ENCODE results near the gene RAMACL. TPM values are rescaled to one million over a fixed set of nuclear protein-coding genes. Genes with fewer than 3 reads are reported as not detected.
"Not testable (repeated sequence)": the region's sequence is repeated elsewhere in the genome, so short reads cannot be mapped to it uniquely, and the experiment has no call there.

RAMACL gene
- total RNA-seq (ENCODE audit: low replicate concordance): 2.4 and 2.5 TPM in 2 replicates

- no peak for TF ChIP-seq CTCF (IDR thresholded peaks at IDR 0.05; ENCODE audit: insufficient read depth, low read length)
- no peak for DNase-seq (ENCODE audit: low read depth)
- peak within 1 kb of the TSS; percentile 44 for H3K4me3 ChIP-seq (ENCODE audit: low read depth, low read length)
Observed at GRCh38 chr6:166586424-166587156, at the start of gene RAMACL. RAMACL (minus strand) TSS chr6:166586678; CDS start chr6:166586477, 201 bp downstream.

- TF ChIP-seq CTCF (IDR thresholded peaks at IDR 0.05; ENCODE audit: insufficient read depth, low read length): no peak
- no peak for DNase-seq (ENCODE audit: low read depth)
- H3K4me3 ChIP-seq (ENCODE audit: low read depth, low read length): no peak overlapping the region
Observed at GRCh38 chr6:166635013-166635970, 48.8 kb upstream of the RAMACL start.

- not testable (repeated sequence) for DNase-seq (ENCODE audit: low read depth); H3K4me3 ChIP-seq (ENCODE audit: low read depth, low read length)
Observed at GRCh38 chr6:166634581-166634980, 48.1 kb upstream of the RAMACL start.

- no peak overlapping the region for H3K4me3 ChIP-seq (ENCODE audit: low read depth, low read length)
- no peak for TF ChIP-seq CTCF (IDR thresholded peaks at IDR 0.05; ENCODE audit: insufficient read depth, low read length)
- DNase-seq (ENCODE audit: low read depth): no peak
Observed at GRCh38 chr6:166633732-166634535, 47.5 kb upstream of the RAMACL start.

GRCh38 chr6:166632731-166633130, 46.3 kb upstream of the RAMACL start:
- H3K4me3 ChIP-seq (ENCODE audit: low read depth, low read length): no peak overlapping the region
- DNase-seq (ENCODE audit: low read depth): no peak
- TF ChIP-seq CTCF (IDR thresholded peaks at IDR 0.05; ENCODE audit: insufficient read depth, low read length): no peak

GRCh38 chr6:166630462-166630861, 44.0 kb upstream of the RAMACL start:
- no peak for TF ChIP-seq CTCF (IDR thresholded peaks at IDR 0.05; ENCODE audit: insufficient read depth, low read length)
- H3K4me3 ChIP-seq (ENCODE audit: low read depth, low read length): no peak overlapping the region
- no peak for DNase-seq (ENCODE audit: low read depth)

All from fibroblast of the aortic adventitia (primary cell).